HEK293 (cell line): Measurements from ENCODE around the gene RAMAC.

ENCODE experiments used
- CTCF ChIA-PET: fragments of 350-600 bp; formaldehyde crosslinking; extraction: SDS; loops from one replicate; lab custom pipeline; 2021; ENCODE audit warnings: antibody characterized with exemption; lab: Yijun Ruan, JAX
- POLR2A ChIA-PET: fragments of 300-600 bp; formaldehyde crosslinking; extraction: SDS; loops from one replicate; lab custom pipeline; 2020; ENCODE audit warnings: antibody characterized with exemption, inconsistent platforms; lab: Yijun Ruan, JAX
- H3K27ac ChIP-seq: fragments of 200-500 bp; sonication (Bioruptor generic); 2 replicates; pipeline ENCODE4 v1.5.1; 2014; ENCODE audit warnings: low read depth, low read length, control low read depth, inconsistent platforms; ENCODE audit errors: extremely low read depth
- H3K36me3 ChIP-seq, 2 experiments: fragments of 200-500 bp in 1 of 2; sonication (Bioruptor generic) in 1 of 2; 1 replicate in 1 of 2; 2 replicates in 1 of 2; pipeline ENCODE4 v1.5.1; 2014 to 2017; ENCODE audit warnings: inconsistent platforms in 2 of 2, low read length in 2 of 2; ENCODE audit not compliant: control insufficient read depth in 2 of 2, insufficient read depth in 1 of 2
- H3K4me1 ChIP-seq: fragments of 200-500 bp; sonication (Bioruptor generic); 2 replicates; pipeline ENCODE4 v1.5.1; 2014; ENCODE audit warnings: mild to moderate bottlenecking, low read length, inconsistent platforms; ENCODE audit not compliant: control insufficient read depth, insufficient read depth
- H3K4me3 ChIP-seq: 2 replicates; pipeline ENCODE4 v1.5.1; 2011; ENCODE audit warnings: low read depth, mild to moderate bottlenecking, control low read depth, low read length, moderate library complexity
- H3K9me3 ChIP-seq: fragments of 200-500 bp; sonication (Bioruptor generic); 2 replicates; pipeline ENCODE4 v1.5.1; 2014; ENCODE audit warnings: low read depth, low read length, inconsistent platforms; ENCODE audit not compliant: control insufficient read depth, insufficient read depth
- BCL11B ChIP-seq: fragments of 450-650 bp; formaldehyde crosslinking; IDR thresholded peaks from 2 replicates; pipeline ENCODE4 v1.5.1; 2016; ENCODE audit warnings: low read depth, missing biosample characterization, missing genetic modification characterization
- EGR2 ChIP-seq: fragments of 450-650 bp; formaldehyde crosslinking; IDR thresholded peaks from 2 replicates; pipeline ENCODE4 v1.5.1; 2016; ENCODE audit warnings: low read depth, missing biosample characterization, missing genetic modification characterization
- REPIN1 ChIP-seq: fragments of 450-650 bp; formaldehyde crosslinking; IDR thresholded peaks from 2 replicates; pipeline ENCODE4 v1.5.1; 2017; ENCODE audit warnings: missing biosample characterization, missing genetic modification characterization, low read depth
- SCRT1 ChIP-seq: fragments of 450-650 bp; formaldehyde crosslinking; IDR thresholded peaks from 2 replicates; pipeline ENCODE4 v1.5.1; 2016; ENCODE audit warnings: missing biosample characterization, missing genetic modification characterization, borderline replicate concordance
- SCRT2 ChIP-seq: fragments of 450-650 bp; formaldehyde crosslinking; IDR thresholded peaks from 2 replicates; pipeline ENCODE4 v1.5.1; 2016; ENCODE audit warnings: missing biosample characterization, missing genetic modification characterization
- SP3 ChIP-seq: fragments of 450-650 bp; formaldehyde crosslinking; IDR thresholded peaks from 2 replicates; pipeline ENCODE4 v1.5.1; 2016; ENCODE audit warnings: missing biosample characterization, missing genetic modification characterization
- SP7 ChIP-seq: fragments of 450-650 bp; formaldehyde crosslinking; IDR thresholded peaks from 2 replicates; pipeline ENCODE4 v1.5.1; 2016; ENCODE audit warnings: missing biosample characterization, missing genetic modification characterization
- TCF7L2 ChIP-seq: IDR thresholded peaks from 2 replicates; pipeline ENCODE4 v1.6.1; 2011; ENCODE audit warnings: low read depth, mild to moderate bottlenecking, inconsistent platforms, low read length, moderate library complexity, borderline replicate concordance
- ZBTB17 ChIP-seq: fragments of 450-650 bp; formaldehyde crosslinking; IDR thresholded peaks from 2 replicates; pipeline ENCODE4 v1.5.1; 2016; ENCODE audit warnings: missing biosample characterization, missing genetic modification characterization
- ZBTB20 ChIP-seq: fragments of 450-650 bp; formaldehyde crosslinking; IDR thresholded peaks from 2 replicates; pipeline ENCODE4 v1.5.1; 2016; ENCODE audit warnings: missing biosample characterization, missing genetic modification characterization
- ZEB2 ChIP-seq: fragments of 450-650 bp; formaldehyde crosslinking; IDR thresholded peaks from 2 replicates; pipeline ENCODE4 v1.5.1; 2016; ENCODE audit warnings: missing biosample characterization, missing genetic modification characterization
- ZFHX2 ChIP-seq: fragments of 450-650 bp; formaldehyde crosslinking; conservative IDR thresholded peaks from 2 replicates; pipeline ENCODE4 v1.5.1; 2016; ENCODE audit warnings: missing biosample characterization, missing genetic modification characterization
- ZFP69B ChIP-seq: fragments of 450-650 bp; formaldehyde crosslinking; IDR thresholded peaks from 2 replicates; pipeline ENCODE4 v1.5.1; 2016; ENCODE audit warnings: missing biosample characterization, missing genetic modification characterization
- ZNF138 ChIP-seq: fragments of 450-650 bp; formaldehyde crosslinking; IDR thresholded peaks from 2 replicates; pipeline ENCODE4 v1.5.1; 2016; ENCODE audit warnings: missing biosample characterization, missing genetic modification characterization, borderline replicate concordance
- ZNF335 ChIP-seq: fragments of 450-650 bp; formaldehyde crosslinking; conservative IDR thresholded peaks from 2 replicates; pipeline ENCODE4 v1.5.1; 2016; ENCODE audit warnings: missing biosample characterization, missing genetic modification characterization
- ZNF350 ChIP-seq: fragments of 450-650 bp; formaldehyde crosslinking; IDR thresholded peaks from 2 replicates; pipeline ENCODE4 v1.5.0; 2017; ENCODE audit warnings: missing biosample characterization, mild to moderate bottlenecking, missing genetic modification characterization
- ZNF610 ChIP-seq: fragments of 450-650 bp; formaldehyde crosslinking; IDR thresholded peaks from 2 replicates; pipeline ENCODE4 v1.5.1; 2016; ENCODE audit warnings: missing biosample characterization, missing genetic modification characterization, borderline replicate concordance
- ZNF629 ChIP-seq: fragments of 450-650 bp; formaldehyde crosslinking; IDR thresholded peaks from 2 replicates; pipeline ENCODE4 v1.5.1; 2017; ENCODE audit warnings: missing biosample characterization, missing genetic modification characterization
- ZNF660 ChIP-seq: fragments of 450-650 bp; IDR thresholded peaks from 2 replicates; pipeline ENCODE4 v1.5.1; 2018; ENCODE audit warnings: missing biosample characterization, mild to moderate bottlenecking, missing genetic modification characterization
- ZNF791 ChIP-seq: fragments of 450-650 bp; formaldehyde crosslinking; IDR thresholded peaks from 2 replicates; pipeline ENCODE4 v1.5.1; 2016; ENCODE audit warnings: missing biosample characterization, missing genetic modification characterization
- ZSCAN23 ChIP-seq: fragments of 450-650 bp; formaldehyde crosslinking; IDR thresholded peaks from 2 replicates; pipeline ENCODE4 v1.5.1; 2016; ENCODE audit warnings: missing biosample characterization, missing genetic modification characterization
- TF ChIP-seq, protein P1 (sequence below): IDR thresholded peaks from 2 replicates; pipeline ENCODE4 v1.6.1; 2011; ENCODE audit warnings: mild to moderate bottlenecking, low read depth, low read length, borderline replicate concordance
- TF ChIP-seq, protein P2 (sequence below): fragments of 450-650 bp; formaldehyde crosslinking; IDR thresholded peaks from 2 replicates; pipeline ENCODE4 v1.5.1; 2016; ENCODE audit warnings: missing biosample characterization, missing genetic modification characterization
- TF ChIP-seq, protein P3 (sequence below): fragments of 450-650 bp; formaldehyde crosslinking; IDR thresholded peaks from 2 replicates; pipeline ENCODE4 v1.5.1; 2017; ENCODE audit warnings: missing biosample characterization, missing genetic modification characterization
- TF ChIP-seq, protein P4 (sequence below): fragments of 450-650 bp; formaldehyde crosslinking; IDR thresholded peaks from 2 replicates; pipeline ENCODE4 v1.5.1; 2016; ENCODE audit warnings: missing biosample characterization, missing genetic modification characterization, low read depth
- TF ChIP-seq, protein P5 (sequence below): fragments of 450-650 bp; formaldehyde crosslinking; IDR thresholded peaks from 2 replicates; pipeline ENCODE4 v1.5.1; 2016; ENCODE audit warnings: missing biosample characterization, missing genetic modification characterization

Gene RAMAC

DNA sequence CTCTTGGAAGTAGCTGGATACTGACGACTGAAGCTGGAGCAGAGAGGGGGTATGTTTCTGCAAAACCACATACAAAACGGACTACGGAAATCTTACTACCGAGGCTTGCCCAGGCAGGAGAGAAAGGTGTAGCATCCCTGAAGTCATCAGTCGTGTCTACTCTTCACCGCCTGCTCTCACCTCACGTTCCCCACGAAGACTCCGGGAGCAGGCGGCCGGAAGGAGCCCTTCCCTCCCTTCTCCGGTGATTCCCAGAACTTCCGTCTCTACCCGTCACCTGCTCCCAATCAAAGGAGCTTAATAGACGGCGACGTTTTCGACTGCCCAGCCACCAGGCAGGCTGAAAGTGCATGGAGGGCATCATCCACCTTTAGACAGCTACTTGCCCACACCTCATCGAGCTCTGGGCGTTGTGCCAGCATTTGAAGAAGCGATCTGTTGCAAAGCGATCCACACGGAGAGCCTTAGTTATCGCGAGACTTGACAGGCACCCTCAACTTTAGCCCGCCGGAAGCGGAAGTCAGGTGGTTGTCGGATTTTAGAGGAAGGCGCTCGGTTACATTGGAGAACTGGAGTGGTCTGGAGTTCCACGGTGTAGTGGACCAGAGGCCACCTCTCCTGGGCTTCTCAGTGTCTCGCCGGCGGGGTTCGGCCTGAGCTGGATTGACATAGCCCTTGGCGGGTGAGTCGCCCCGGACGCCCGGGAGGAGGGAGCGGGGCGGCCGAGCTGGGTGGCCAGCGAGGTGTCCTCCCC lies at the start of gene RAMAC (continued):
- 0 out of 2 replicates have a peak, but pooled peaks have one; percentile 28 for TF ChIP-seq ZFP69B (tag by site-specific recombination)
- TF ChIP-seq SCRT1 (tag by site-specific recombination): peak; percentile 53; the same call in 1 of the 2 replicates
- peak; percentile 93 for TF ChIP-seq ZNF335 (tag by site-specific recombination)
- TF ChIP-seq, protein P1, sequence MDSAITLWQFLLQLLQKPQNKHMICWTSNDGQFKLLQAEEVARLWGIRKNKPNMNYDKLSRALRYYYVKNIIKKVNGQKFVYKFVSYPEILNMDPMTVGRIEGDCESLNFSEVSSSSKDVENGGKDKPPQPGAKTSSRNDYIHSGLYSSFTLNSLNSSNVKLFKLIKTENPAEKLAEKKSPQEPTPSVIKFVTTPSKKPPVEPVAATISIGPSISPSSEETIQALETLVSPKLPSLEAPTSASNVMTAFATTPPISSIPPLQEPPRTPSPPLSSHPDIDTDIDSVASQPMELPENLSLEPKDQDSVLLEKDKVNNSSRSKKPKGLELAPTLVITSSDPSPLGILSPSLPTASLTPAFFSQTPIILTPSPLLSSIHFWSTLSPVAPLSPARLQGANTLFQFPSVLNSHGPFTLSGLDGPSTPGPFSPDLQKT: 0 out of 2 replicates have a peak, but pooled peaks have one; percentile 28
- TF ChIP-seq REPIN1 (tag by site-specific recombination): no peak
- TF ChIP-seq, protein P2, sequence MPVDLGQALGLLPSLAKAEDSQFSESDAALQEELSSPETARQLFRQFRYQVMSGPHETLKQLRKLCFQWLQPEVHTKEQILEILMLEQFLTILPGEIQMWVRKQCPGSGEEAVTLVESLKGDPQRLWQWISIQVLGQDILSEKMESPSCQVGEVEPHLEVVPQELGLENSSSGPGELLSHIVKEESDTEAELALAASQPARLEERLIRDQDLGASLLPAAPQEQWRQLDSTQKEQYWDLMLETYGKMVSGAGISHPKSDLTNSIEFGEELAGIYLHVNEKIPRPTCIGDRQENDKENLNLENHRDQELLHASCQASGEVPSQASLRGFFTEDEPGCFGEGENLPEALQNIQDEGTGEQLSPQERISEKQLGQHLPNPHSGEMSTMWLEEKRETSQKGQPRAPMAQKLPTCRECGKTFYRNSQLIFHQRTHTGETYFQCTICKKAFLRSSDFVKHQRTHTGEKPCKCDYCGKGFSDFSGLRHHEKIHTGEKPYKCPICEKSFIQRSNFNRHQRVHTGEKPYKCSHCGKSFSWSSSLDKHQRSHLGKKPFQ (tag by site-specific recombination): 0 out of 2 replicates have a peak, but pooled peaks have one; percentile 44
- peak; percentile 96 for TF ChIP-seq ZBTB17 (tag by site-specific recombination)
- peak; percentile 56 for TF ChIP-seq SP7 (tag by site-specific recombination)
- TF ChIP-seq SCRT2: peak; percentile 96
- TF ChIP-seq, protein P3, sequence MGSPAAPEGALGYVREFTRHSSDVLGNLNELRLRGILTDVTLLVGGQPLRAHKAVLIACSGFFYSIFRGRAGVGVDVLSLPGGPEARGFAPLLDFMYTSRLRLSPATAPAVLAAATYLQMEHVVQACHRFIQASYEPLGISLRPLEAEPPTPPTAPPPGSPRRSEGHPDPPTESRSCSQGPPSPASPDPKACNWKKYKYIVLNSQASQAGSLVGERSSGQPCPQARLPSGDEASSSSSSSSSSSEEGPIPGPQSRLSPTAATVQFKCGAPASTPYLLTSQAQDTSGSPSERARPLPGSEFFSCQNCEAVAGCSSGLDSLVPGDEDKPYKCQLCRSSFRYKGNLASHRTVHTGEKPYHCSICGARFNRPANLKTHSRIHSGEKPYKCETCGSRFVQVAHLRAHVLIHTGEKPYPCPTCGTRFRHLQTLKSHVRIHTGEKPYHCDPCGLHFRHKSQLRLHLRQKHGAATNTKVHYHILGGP (tag by site-specific recombination): no peak
- 0 out of 2 replicates have a peak, but pooled peaks have one; percentile 41 for TF ChIP-seq ZBTB20 (tag by site-specific recombination)
- no peak for TF ChIP-seq ZNF791
- TF ChIP-seq TCF7L2: 0 out of 2 replicates have a peak, but pooled peaks have one; percentile 26
- TF ChIP-seq SP3: peak; percentile 35
- no peak for TF ChIP-seq ZNF138
- peak; percentile 82; the same call in 1 of the 2 replicates for TF ChIP-seq ZNF660 (tag by site-specific recombination)
- peak; percentile 74 for TF ChIP-seq ZEB2

DNA sequence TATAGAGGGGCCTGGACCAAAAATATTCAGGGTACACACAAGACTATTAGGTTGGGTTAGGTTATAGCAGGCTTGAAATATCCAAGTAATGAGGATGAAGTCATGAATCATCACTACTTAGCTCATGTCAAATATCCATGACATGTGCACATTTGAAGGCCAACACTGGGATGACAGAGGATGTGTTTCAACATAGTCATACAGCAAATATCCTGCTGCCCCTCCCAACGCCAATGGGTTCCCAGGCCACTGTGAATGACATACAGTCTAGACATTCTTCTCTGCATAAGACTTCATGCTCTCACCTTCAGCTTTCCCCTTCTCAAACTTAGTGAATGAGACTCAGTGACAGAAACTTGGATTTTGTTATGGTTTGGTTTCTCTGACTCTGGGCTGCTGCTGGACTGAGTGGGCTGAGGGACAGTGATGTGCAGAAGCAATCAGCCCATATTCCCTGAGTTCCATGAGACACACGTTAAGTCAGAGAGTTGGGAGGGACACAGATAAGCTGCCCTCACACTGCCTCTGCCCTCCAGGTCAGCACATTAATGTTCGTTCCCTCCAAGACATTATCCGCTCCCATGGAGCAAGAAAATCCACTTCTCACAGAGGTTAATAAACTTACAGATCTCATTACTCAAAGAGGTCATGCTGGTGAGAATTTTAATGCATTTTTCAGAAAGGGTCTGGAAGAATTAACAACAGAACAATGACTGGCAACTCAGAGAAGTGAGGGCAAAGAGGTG lies 48.9 kb upstream of the RAMAC start:
- no peaks in the 10 kb centered on the region for H3K36me3 ChIP-seq
- POLR2A ChIA-PET: no interaction called here
- no peak overlapping the region for H3K4me3 ChIP-seq
- TF ChIP-seq, protein P4, sequence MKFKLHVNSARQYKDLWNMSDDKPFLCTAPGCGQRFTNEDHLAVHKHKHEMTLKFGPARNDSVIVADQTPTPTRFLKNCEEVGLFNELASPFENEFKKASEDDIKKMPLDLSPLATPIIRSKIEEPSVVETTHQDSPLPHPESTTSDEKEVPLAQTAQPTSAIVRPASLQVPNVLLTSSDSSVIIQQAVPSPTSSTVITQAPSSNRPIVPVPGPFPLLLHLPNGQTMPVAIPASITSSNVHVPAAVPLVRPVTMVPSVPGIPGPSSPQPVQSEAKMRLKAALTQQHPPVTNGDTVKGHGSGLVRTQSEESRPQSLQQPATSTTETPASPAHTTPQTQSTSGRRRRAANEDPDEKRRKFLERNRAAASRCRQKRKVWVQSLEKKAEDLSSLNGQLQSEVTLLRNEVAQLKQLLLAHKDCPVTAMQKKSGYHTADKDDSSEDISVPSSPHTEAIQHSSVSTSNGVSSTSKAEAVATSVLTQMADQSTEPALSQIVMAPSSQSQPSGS (tag by site-specific recombination): peak; percentile 48; the same call in 1 of the 2 replicates
- TF ChIP-seq ZFHX2 (tag by site-specific recombination): peak; percentile 52
- no peak for TF ChIP-seq BCL11B (tag by site-specific recombination)
- no peak for TF ChIP-seq ZEB2
- peak; percentile 55 for TF ChIP-seq EGR2
- TF ChIP-seq, protein P5, sequence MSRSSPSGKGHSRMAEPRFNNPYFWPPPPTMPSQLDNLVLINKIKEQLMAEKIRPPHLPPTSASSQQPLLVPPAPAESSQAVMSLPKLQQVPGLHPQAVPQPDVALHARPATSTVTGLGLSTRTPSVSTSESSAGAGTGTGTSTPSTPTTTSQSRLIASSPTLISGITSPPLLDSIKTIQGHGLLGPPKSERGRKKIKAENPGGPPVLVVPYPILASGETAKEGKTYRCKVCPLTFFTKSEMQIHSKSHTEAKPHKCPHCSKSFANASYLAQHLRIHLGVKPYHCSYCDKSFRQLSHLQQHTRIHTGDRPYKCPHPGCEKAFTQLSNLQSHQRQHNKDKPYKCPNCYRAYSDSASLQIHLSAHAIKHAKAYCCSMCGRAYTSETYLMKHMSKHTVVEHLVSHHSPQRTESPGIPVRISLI: no peak
- no peak for TF ChIP-seq ZNF610 (tag by site-specific recombination)
- no peak for TF ChIP-seq ZSCAN23 (tag by site-specific recombination)
- TF ChIP-seq, protein P1: no peak
- TF ChIP-seq ZNF629: 0 out of 2 replicates have a peak, but pooled peaks have one; percentile 48
- no peak for TF ChIP-seq ZNF350 (tag by site-specific recombination)
- no peaks in the 10 kb centered on the region for H3K9me3 ChIP-seq
- CTCF ChIA-PET: interaction anchor here (0.9 kb wide), 1 partner anchor 63 kb away, joined by 4 read pairs; no protein-coding TSS in a partner anchor
- no peak overlapping the region for H3K27ac ChIP-seq
- H3K4me1 ChIP-seq: no peaks in the 10 kb centered on the region
